ENCODE measurements around the gene MOG.

GRCh38 chr6:29628419-29629281 is 28.2 kb upstream of the MOG start:
- TF ChIP-seq BHLHE40 (IDR thresholded peaks at IDR 0.05; ENCODE audit: borderline replicate concordance), result no peak
- no peak for TF ChIP-seq TARDBP (IDR thresholded peaks at IDR 0.05)
- TF ChIP-seq FOXM1 (IDR thresholded peaks at IDR 0.05; ENCODE audit: borderline replicate concordance), result no peak
- no peak for TF ChIP-seq FOXK2 (IDR thresholded peaks at IDR 0.05)
- TF ChIP-seq ARNT (IDR thresholded peaks at IDR 0.05), result no peak
